H9 (cell line): Measurements from ENCODE around the gene CLIC3. TPM values are rescaled to one million over a fixed set of nuclear protein-coding genes. Genes with fewer than 3 reads are reported as not detected.

ENCODE experiments used
- DNase-seq: peaks from one replicate; pipeline ENCODE4 v3.0.0-alpha.2; 2017
- H2AFZ ChIP-seq: one replicate; pipeline ENCODE4 v1.6.1; 2013; ENCODE audit warnings: mild to moderate bottlenecking, low read length, control low read depth, moderate library complexity
- H2AK5ac ChIP-seq: 2 replicates; pipeline ENCODE4 v1.6.1; 2013; ENCODE audit warnings: low read length, control low read depth, mixed read lengths; ENCODE audit not compliant: insufficient read length
- H2BK120ac ChIP-seq: one replicate; pipeline ENCODE4 v1.6.1; 2013; ENCODE audit warnings: low read depth, mild to moderate bottlenecking, low read length, control low read depth, inconsistent platforms; ENCODE audit not compliant: poor library complexity, severe bottlenecking
- H2BK12ac ChIP-seq: 2 replicates; pipeline ENCODE4 v1.6.1; 2013; ENCODE audit warnings: low read length, control low read depth, mixed read lengths, low read depth; ENCODE audit not compliant: insufficient read length
- H2BK15ac ChIP-seq: 2 replicates; pipeline ENCODE4 v1.6.1; 2013; ENCODE audit warnings: low read depth, low read length, control low read depth
- H2BK20ac ChIP-seq: one replicate; pipeline ENCODE4 v1.6.1; 2013; ENCODE audit warnings: low read depth, mild to moderate bottlenecking, low read length, control low read depth, inconsistent platforms; ENCODE audit not compliant: poor library complexity, severe bottlenecking
- H2BK5ac ChIP-seq: 2 replicates; pipeline ENCODE4 v1.6.1; 2013; ENCODE audit warnings: low read length, control low read depth, mixed read lengths; ENCODE audit not compliant: insufficient read length
- H3K14ac ChIP-seq: 2 replicates; pipeline ENCODE4 v1.6.1; 2013; ENCODE audit warnings: low read length, control low read depth; ENCODE audit not compliant: insufficient read depth
- H3K18ac ChIP-seq: 2 replicates; pipeline ENCODE4 v1.6.1; 2013; ENCODE audit warnings: low read depth, mild to moderate bottlenecking, mixed read lengths, low read length, control low read depth; ENCODE audit not compliant: insufficient read length
- H3K23ac ChIP-seq: 2 replicates; pipeline ENCODE4 v1.6.1; 2013; ENCODE audit warnings: low read length, control low read depth, mixed read lengths, low read depth; ENCODE audit not compliant: insufficient read length
- H3K23me2 ChIP-seq: 2 replicates; pipeline ENCODE4 v1.6.1; 2013; ENCODE audit warnings: low read depth, mild to moderate bottlenecking, mixed read lengths, low read length, control low read depth; ENCODE audit not compliant: insufficient read length, poor library complexity, severe bottlenecking
- H3K27ac ChIP-seq: 2 replicates; pipeline ENCODE4 v1.5.1; 2013; ENCODE audit warnings: low read length, control low read depth, mixed read lengths, low read depth; ENCODE audit not compliant: insufficient read length
- H3K27me3 ChIP-seq: 2 replicates; pipeline ENCODE4 v1.6.1; 2013; ENCODE audit warnings: low read length, control low read depth, inconsistent platforms; ENCODE audit not compliant: insufficient read depth
- H3K4ac ChIP-seq: 2 replicates; pipeline ENCODE4 v1.6.1; 2013; ENCODE audit warnings: low read depth, mild to moderate bottlenecking, control low read depth, inconsistent platforms, low read length, moderate library complexity
- H3K4me1 ChIP-seq: 2 replicates; pipeline ENCODE4 v1.6.1; 2013; ENCODE audit warnings: low read length, control low read depth, inconsistent platforms; ENCODE audit not compliant: insufficient read depth
- H3K4me2 ChIP-seq: 2 replicates; pipeline ENCODE4 v1.6.1; 2013; ENCODE audit warnings: low read length, control low read depth, mixed read lengths; ENCODE audit not compliant: insufficient read length, insufficient read depth
- H3K56ac ChIP-seq: 2 replicates; pipeline ENCODE4 v1.6.1; 2013; ENCODE audit warnings: low read depth, mild to moderate bottlenecking, mixed read lengths, low read length, control low read depth; ENCODE audit not compliant: insufficient read length
- H3K79me1 ChIP-seq: 2 replicates; pipeline ENCODE4 v1.6.1; 2013; ENCODE audit warnings: low read depth, mild to moderate bottlenecking, moderate library complexity, low read length, control low read depth, inconsistent platforms; ENCODE audit not compliant: insufficient read depth, poor library complexity, severe bottlenecking
- H3K79me2 ChIP-seq: 2 replicates; pipeline ENCODE4 v1.6.1; 2013; ENCODE audit warnings: low read length, control low read depth, inconsistent platforms; ENCODE audit not compliant: insufficient read depth
- H3K9ac ChIP-seq: 2 replicates; pipeline ENCODE4 v1.6.1; 2013; ENCODE audit warnings: low read length, control low read depth, mixed read lengths; ENCODE audit not compliant: insufficient read length; ENCODE audit errors: extremely low read depth
- H3K9me3 ChIP-seq: one replicate; pipeline ENCODE4 v1.6.1; 2013; ENCODE audit warnings: low read depth, low read length, inconsistent platforms; ENCODE audit not compliant: control insufficient read depth
- H3T11ph ChIP-seq: one replicate; pipeline ENCODE4 v1.6.1; 2013; ENCODE audit warnings: mild to moderate bottlenecking, low read length, control low read depth, inconsistent platforms
- H4K20me1 ChIP-seq: one replicate; pipeline ENCODE4 v1.6.1; 2013; ENCODE audit not compliant: control insufficient read depth, insufficient read length, insufficient read depth
- H4K5ac ChIP-seq: 2 replicates; pipeline ENCODE4 v1.6.1; 2013; ENCODE audit warnings: low read depth, mild to moderate bottlenecking, mixed read lengths, low read length, control low read depth; ENCODE audit not compliant: insufficient read length
- H4K8ac ChIP-seq: replicated peaks from 2 replicates; pipeline ENCODE4 v1.6.1; 2013; ENCODE audit warnings: low read length, control low read depth, mixed read lengths, low read depth; ENCODE audit not compliant: insufficient read length
- H4K91ac ChIP-seq: 2 replicates; pipeline ENCODE4 v1.6.1; 2013; ENCODE audit warnings: low read depth, mild to moderate bottlenecking, moderate library complexity, mixed read lengths, low read length, control low read depth; ENCODE audit not compliant: insufficient read length
- H3K27ac Mint-ChIP-seq, 3 experiments: 2 replicates in 2 of 3; 3 replicates in 1 of 3; pipeline ENCODE4 v1.8.0; 2020 to 2021; ENCODE audit warnings: mixed read lengths in 3 of 3, mild to moderate bottlenecking in 1 of 3, moderate library complexity in 1 of 3
- H3K27me3 Mint-ChIP-seq: 2 replicates; pipeline ENCODE4 v1.8.0; 2021; ENCODE audit warnings: low read depth, mild to moderate bottlenecking, moderate library complexity, mixed read lengths
- H3K36me3 Mint-ChIP-seq, 3 experiments: 2 replicates in 2 of 3; 3 replicates in 1 of 3; pipeline ENCODE4 v1.8.0; 2020 to 2021; ENCODE audit warnings: low read depth in 3 of 3, mixed read lengths in 3 of 3; ENCODE audit not compliant: insufficient read depth in 1 of 3
- H3K4me1 Mint-ChIP-seq, 2 experiments: 2 replicates each; pipeline ENCODE4 v1.8.0; 2020; ENCODE audit warnings: mixed read lengths in 2 of 2
- H3K4me3 Mint-ChIP-seq, 2 experiments: 2 replicates in 1 of 2; 3 replicates in 1 of 2; pipeline ENCODE4 v1.8.0; 2020 to 2021; ENCODE audit warnings: mild to moderate bottlenecking in 2 of 2, mixed read lengths in 2 of 2, moderate library complexity in 1 of 2
- H3K9me3 Mint-ChIP-seq, 2 experiments: 2 replicates in 1 of 2; 3 replicates in 1 of 2; pipeline ENCODE4 v1.8.0; 2020; ENCODE audit warnings: mild to moderate bottlenecking in 2 of 2, mixed read lengths in 2 of 2, moderate library complexity in 1 of 2
- WGBS: extraction: QIAGEN DNeasy Blood & Tissue Kit; methylation state at CpG from one replicate; pipeline ENCODE4 v1.1.7; 2013; ENCODE audit warnings: missing lambda C conversion rate, low lambda C conversion rate, mixed read lengths; ENCODE audit not compliant: insufficient read length; ENCODE audit errors: extremely low coverage; 5-methylcytosine and 5-hydroxymethylcytosine counted together
- total RNA-seq: library from RNA; stranded (reverse); gene quantifications from 2 replicates; pipeline ENCODE4 v1.2.1, GENCODE V29; 2021
- TF ChIP-seq, protein P1 (sequence below): fragments of 200-600 bp; sonication (generic); conservative IDR thresholded peaks from 3 replicates; pipeline ENCODE4 v1.8.0; 2021; ENCODE audit warnings: antibody characterized with exemption, mild to moderate bottlenecking

CLIC3 gene
- total RNA-seq, 1 experiment from 2014 or later, result 0.31 TPM

- no peak overlapping the region for H3K27ac Mint-ChIP-seq
- H3K4me3 Mint-ChIP-seq, result no peak overlapping the region
Measured at GRCh38 chr9:136984464-136985026, 11.8 kb downstream of the CLIC3 start.

More at GRCh38 chr9:136984464-136985026, 11.8 kb downstream of the CLIC3 start:
- no peak overlapping the region for H2AFZ ChIP-seq
- no peaks in the 10 kb centered on the region for H3K4me1 ChIP-seq
- no peak overlapping the region for H2BK12ac ChIP-seq
- no peak overlapping the region for H3K56ac ChIP-seq
- no peak overlapping the region for H3T11ph ChIP-seq
- H2BK20ac ChIP-seq, result no peak overlapping the region
- H3K23me2 ChIP-seq, result no peaks in the 10 kb centered on the region
- Mint-ChIP-seq H3K4me1 (peaks cover 0 to 8% of the 10 kb centered on the region in 2 experiments; a peak in 2 of 4 replicates), H3K36me3 (peaks cover 0 to 3% (median 0%) of the 10 kb centered on the region in 3 experiments; a peak in 1 of 7 replicates), H3K9me3 (no peaks in the 10 kb centered on the region), H3K27me3 (peaks cover 6% of the 10 kb centered on the region)
- no peaks in the 10 kb centered on the region for H3K79me1 ChIP-seq
- no peak overlapping the region for H2BK15ac ChIP-seq
- TF ChIP-seq, protein P1, sequence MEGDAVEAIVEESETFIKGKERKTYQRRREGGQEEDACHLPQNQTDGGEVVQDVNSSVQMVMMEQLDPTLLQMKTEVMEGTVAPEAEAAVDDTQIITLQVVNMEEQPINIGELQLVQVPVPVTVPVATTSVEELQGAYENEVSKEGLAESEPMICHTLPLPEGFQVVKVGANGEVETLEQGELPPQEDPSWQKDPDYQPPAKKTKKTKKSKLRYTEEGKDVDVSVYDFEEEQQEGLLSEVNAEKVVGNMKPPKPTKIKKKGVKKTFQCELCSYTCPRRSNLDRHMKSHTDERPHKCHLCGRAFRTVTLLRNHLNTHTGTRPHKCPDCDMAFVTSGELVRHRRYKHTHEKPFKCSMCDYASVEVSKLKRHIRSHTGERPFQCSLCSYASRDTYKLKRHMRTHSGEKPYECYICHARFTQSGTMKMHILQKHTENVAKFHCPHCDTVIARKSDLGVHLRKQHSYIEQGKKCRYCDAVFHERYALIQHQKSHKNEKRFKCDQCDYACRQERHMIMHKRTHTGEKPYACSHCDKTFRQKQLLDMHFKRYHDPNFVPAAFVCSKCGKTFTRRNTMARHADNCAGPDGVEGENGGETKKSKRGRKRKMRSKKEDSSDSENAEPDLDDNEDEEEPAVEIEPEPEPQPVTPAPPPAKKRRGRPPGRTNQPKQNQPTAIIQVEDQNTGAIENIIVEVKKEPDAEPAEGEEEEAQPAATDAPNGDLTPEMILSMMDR, result no peak
- no peaks in the 10 kb centered on the region for H3K79me2 ChIP-seq
- WGBS, result no CpG with 5 or more reads among the region's 29 CpGs
- H3K4me2 ChIP-seq, result peak overlapping the region; percentile 9
- H3K4ac ChIP-seq, result no peak overlapping the region
- H3K27ac ChIP-seq, result no peak overlapping the region
- H4K20me1 ChIP-seq, result no peaks in the 10 kb centered on the region
- H3K23ac ChIP-seq, result no peak overlapping the region
- no peak overlapping the region for H2BK5ac ChIP-seq
- H3K9ac ChIP-seq, result no peak overlapping the region
- H3K14ac ChIP-seq, result no peak overlapping the region
- no peak overlapping the region for H4K5ac ChIP-seq
- no peak overlapping the region for H4K91ac ChIP-seq
- H3K18ac ChIP-seq, result no peak overlapping the region
- no peak overlapping the region for H4K8ac ChIP-seq
- no peak overlapping the region for H2AK5ac ChIP-seq
- no peaks in the 10 kb centered on the region for H3K27me3 ChIP-seq
- H3K9me3 ChIP-seq, result no peaks in the 10 kb centered on the region
- no peak overlapping the region for H2BK120ac ChIP-seq
- no peak for DNase-seq
